CD4-positive, alpha-beta T cell treated with Interferon alpha-2 for 1 hour (primary cell): ENCODE data around the gene MSX2.
"Not testable (repeated sequence)": the region's sequence is repeated elsewhere in the genome, so short reads cannot be mapped to it uniquely, and the experiment has no call there.

ENCODE experiments used
- DNase-seq, 2 donors: peaks; one replicate each; pipeline ENCODE4 v3.0.0-alpha.2; 2020 to 2022

MSX2 gene

GRCh38 chr5:174734571-174735497, 10.5 kb downstream of the MSX2 start:
- no peak for DNase-seq

GRCh38 chr5:174735498-174736330, 11.3 kb downstream of the MSX2 start:
- DNase-seq = peak in 1 of 2 donors; percentile 1

- no peak for DNase-seq
Observed at GRCh38 chr5:174736331-174736721, 11.9 kb downstream of the MSX2 start.

- no peak for DNase-seq
Observed at GRCh38 chr5:174736777-174737176, 12.4 kb downstream of the MSX2 start.

DNA sequence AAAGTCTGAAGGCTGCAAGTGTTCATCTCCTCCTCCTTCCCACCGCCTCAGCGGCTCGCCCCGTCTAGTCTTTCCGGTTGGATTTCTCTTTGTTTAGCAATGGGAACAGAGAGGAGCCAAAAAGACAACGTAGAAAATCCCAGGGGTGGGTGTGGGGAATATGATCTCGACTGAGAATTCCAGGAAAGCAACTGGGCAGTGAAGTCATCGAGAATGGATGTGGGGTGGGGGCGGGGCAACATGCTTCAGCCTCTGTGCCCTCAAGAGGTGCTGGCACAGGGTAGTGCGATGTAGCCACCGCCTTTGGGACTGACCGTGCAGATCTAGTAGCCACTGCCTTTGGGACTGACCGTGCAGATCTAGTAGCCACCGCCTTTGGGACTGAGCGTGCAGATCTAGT, 12.9 kb downstream of the MSX2 start:
- no peak for DNase-seq

DNA sequence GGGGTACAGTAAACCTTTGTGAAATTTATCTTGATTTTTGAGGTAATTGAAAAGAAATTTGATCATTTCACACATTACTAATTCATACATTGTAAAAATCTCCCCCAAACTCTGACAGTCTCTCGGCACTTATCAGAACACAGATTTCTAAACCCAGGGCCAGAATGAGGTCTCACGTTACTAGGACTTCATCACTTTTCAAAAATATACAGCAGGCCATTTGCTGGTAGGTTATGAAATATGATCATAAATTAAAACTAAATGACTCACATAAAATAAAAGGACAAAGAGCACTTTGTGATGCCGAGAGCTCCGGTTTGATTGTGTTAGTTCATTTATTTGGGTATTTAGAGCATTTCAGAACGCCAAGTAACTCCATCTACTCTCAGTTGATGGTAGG, 17.0 kb downstream of the MSX2 start:
- DNase-seq = no peak

GRCh38 chr5:174744896-174745295, 20.5 kb downstream of the MSX2 start:
- no peak for DNase-seq

DNA sequence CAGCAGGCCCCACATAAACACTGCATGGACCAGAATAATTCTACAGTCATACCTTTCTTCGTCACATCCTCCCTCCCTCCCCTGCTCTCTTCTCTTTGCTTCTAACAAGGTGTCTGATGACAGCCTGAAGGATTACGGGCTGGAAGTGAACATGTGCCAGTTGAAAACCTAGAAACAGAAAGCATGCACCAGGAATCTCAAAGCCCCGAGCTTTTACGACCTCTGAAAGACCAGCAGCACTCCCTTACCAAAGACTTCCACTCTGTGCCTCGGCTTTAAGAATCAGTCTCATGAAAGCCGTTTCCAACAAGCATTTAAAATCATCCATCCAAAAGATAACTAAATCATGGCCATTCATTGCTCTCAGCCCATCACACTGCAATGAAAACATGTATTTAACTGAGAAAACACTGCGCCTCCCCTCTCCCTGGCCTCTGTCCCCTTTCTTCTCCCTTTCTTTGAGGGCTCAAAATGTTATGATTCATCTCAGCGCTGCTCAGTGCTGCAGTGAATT, 21.3 kb downstream of the MSX2 start:
- DNase-seq = no peak

DNA sequence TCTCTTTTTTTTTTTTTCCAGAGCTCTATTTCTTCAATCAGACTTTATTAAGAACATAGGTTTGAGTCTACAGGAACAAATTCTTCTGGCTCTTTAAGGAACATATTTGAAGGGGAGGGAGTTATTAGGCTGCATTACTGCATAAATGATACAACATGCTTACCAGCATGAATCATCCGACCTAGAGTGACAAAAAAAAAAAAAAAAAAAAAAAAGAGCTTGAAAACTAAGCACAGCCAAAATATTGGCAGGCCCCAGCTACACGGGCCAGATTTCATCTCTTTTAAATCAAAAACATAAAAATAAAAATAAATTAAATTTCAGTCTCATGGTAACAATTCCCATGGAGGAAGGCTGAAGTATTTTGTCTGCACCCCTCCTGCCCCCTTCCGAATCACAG, 26.3 kb downstream of the MSX2 start:
- DNase-seq = no peak

DNA sequence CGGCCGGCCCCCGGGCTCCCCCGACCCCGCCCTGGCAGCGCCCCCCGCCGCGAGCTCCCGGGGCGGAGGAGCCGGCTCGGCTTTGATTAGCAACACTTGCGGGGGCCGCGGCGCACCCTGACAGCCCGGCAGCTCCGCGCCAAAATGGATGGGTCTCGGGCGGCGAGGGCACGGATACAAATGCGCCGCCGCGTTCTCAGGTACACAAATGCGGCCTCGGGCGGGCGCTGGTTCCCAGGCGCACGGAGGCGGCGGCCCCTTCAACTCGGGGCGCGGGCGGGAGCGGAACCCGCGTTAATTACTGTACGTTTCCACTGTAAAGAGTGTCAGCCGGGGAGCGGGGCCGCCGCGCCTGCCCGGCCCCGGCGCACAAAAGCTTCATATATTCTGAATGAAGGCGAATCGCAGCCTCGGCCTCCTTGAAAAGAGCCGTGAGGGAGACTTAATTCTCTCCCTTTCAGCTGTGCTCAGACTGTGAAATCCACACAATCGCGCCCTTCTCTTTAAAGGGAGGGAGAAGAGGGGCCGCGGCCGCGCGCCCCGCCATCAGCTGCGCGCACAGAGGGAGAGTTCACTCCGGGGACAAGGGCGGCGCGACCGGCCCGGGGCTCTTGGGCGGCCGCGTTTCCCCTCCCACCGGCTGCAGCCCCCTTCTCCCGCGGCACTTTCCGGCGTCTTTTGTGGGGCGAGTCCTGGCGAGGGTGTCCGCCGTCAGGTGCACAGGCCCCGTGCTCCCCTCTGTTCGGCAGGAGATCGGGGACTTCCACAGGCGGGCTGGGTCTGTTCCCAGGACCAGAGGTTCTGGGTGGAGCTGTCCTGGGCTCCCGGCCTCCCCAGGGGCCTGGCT, 27.0 kb downstream of the MSX2 start:
- DNase-seq = no peak

DNA sequence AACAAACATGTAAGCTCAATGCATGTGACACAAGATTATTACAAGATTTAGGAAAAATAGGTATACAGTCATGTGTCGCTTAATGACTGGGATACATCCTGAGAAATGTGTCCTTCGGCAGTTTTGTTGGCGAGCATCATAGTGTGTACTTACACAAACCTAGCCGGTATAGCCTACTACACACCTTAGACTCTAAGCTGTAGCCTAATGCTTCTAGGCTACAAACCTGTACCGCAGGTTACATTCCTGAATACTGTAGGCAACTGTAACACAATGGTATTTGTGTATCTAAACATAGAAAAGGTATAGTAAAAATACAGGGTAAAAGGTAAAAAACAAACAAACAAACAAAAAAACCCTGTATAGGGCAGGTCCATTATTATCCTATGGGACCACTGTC, 27.7 kb downstream of the MSX2 start:
- no peak for DNase-seq

DNA sequence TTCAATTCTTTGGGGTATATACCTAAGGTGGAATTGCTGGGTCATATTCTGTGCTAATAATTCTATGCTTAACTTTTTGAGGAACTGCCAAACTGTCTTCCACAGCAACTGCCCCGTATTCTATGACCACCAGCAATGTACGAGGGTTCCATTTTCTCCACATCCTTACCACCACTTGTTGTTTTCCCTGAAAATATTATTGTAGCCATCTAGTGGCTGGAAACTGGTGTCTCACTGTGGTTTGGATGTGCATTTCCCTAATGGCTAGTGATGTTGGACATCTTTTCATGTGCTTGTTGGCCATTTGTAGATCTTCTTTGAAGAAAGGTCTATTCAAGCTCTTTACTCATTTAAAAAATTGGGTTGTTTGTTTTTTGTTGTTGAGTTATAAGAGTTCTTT, 30.7 kb downstream of the MSX2 start:
- no peak for DNase-seq

DNA sequence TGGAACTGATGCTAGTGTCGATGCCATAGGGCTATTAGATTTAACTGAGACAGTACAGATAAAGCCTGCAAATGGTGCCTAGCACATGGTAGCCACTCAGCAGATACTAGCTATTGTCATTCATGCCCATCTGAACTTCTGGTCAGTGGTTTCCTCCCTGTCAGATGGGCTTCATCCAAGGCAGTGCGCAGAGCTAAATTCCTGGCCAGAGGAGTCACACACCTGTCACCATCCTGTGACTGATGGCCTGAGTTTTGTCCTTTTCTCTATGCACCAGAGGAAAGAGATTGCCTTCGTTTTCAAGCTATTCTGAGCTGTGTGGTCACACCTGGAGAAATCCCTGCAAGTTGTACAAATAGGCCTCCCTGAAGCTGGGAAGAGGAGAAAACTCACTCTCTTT, 34.7 kb downstream of the MSX2 start:
- DNase-seq = no peak

DNA sequence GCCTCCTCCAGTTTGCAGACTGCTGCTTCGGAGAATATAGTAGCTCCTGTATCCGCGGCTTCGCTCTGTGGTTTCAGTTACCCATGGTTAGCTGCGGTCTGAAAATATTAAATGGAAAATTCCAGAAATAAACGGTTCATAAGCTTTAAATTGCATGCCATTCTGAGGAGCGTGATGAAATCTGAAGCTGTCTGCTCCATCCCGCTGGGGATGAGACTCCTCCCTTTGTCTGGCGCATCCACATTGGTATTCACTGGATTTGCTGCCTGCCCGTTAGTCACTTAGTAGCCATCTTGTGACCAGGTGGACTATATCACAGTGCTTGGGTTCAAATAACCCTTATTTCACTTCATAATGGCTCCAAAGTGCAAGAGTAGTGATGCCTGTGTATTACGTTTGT, 36.3 kb downstream of the MSX2 start:
- DNase-seq = no peak

DNA sequence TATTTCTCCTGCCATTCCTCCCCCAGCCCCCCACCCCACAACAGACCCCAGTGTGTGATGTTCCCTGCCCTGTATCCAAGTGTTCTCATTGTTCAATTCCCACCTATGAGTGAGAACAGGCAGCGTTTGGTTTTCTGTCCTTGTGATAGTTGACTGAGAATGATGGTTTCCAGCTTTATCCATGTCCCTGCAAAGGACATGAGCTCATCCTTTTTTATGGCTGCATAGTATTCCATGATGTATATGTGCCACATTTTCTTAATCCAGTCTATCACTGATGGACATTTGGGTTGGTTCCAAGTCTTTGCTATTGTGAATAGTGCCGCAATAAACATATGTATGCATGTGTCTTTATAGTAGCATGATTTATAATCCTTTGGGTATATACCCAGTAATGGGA, 37.0 kb downstream of the MSX2 start:
- DNase-seq = not testable (repeated sequence)

DNA sequence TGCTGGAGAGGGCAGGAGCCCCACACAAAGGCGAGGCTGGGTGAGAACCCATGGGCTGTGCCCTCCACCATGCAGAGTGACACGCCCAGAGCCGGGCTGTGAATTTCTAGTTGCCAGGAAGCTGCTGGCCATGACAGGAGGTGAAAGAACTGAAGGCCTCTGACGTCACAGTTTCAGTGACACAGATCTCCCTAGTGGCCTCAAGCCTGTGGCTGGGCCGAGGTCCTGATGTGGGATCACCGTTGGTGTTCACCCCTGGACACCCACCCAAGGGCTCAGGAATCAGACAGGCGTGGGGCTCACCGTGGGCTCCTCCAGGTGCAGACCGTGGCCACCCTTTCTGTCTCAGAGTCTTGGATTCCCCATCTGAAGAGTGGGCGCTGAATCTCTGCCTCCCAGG, 39.9 kb downstream of the MSX2 start:
- no peak for DNase-seq

- no peak for DNase-seq
Observed at GRCh38 chr5:174765540-174765939, 41.2 kb downstream of the MSX2 start.

DNA sequence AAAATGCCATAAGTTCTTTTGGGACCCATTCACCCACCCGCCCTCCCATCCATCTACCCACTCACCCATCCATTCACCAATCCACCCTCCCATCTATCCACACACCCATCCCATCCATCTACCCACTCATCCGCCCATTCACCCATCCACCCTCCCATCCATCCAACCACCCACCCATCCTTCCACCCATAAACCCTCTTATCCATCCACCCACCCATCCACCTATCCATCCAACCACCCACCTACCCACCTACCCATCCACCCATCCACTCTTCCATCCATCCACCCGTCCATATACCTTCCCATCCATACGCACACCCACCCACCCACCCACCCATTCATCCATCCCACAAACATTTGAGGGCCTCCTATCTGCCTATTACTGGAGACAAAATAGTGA, 43.3 kb downstream of the MSX2 start:
- DNase-seq = no peak

- DNase-seq = no peak
Observed at GRCh38 chr5:174769005-174769404, 44.6 kb downstream of the MSX2 start.

- DNase-seq = no peak
Observed at GRCh38 chr5:174773371-174773770, 49.0 kb downstream of the MSX2 start.

GRCh38 chr5:174775081-174775480, 50.7 kb downstream of the MSX2 start:
- no peak for DNase-seq

GRCh38 chr5:174777111-174777510, 52.7 kb downstream of the MSX2 start:
- no peak for DNase-seq

GRCh38 chr5:174777583-174777982, 53.2 kb downstream of the MSX2 start:
- no peak for DNase-seq
